Measurements from ENCODE around the gene OR12D3.
"Not testable (repeated sequence)": the region's sequence is repeated elsewhere in the genome, so short reads cannot be mapped to it uniquely, and the experiment has no call there.

Gene OR12D3, protein sequence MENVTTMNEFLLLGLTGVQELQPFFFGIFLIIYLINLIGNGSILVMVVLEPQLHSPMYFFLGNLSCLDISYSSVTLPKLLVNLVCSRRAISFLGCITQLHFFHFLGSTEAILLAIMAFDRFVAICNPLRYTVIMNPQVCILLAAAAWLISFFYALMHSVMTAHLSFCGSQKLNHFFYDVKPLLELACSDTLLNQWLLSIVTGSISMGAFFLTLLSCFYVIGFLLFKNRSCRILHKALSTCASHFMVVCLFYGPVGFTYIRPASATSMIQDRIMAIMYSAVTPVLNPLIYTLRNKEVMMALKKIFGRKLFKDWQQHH

DNA sequence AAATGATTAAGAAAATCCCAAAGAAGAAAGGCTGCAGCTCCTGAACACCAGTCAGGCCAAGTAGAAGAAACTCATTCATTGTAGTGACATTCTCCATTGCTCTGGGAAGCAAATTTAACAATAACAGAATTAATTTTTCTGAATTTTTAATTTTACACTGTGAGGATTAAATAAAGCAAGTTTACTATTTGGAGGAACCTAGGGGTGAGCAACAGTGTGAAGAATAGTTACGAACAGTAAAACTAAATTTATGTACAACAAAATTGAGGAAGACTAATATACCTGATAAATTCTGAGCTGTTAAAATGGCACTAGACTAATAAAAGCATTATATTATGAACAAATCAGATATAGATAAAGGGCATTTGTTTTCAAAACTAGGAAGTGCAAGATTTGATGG lies at the start of gene OR12D3:
Gene OR12D3, minus strand, starts transcription at position 101 of the 400 bp plus-strand sequence. Its CDS starts 4 bp downstream, at position 97.
- in situ Hi-C loops (cut with MboI; ENCODE audit: low sequenced_read_pairs) = no loop called here

DNA sequence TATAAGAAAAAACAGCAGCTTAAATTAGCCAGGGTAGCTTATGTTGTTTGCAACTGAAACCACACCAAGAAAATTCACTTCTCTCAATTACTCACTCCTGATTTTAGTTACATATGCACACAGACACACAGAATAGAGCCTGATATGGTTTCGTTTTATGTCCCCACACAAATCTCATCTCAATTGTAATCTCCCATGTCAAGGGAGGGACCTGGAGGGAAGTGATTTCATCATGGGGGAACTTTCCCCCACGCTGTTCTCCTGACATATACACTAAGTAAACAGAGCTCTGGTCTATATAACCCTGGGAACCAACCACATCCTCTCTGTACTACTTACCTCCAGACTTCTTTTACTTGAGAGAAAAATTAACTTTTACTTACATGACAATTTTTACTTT lies 49.5 kb upstream of the OR12D3 start:
- in situ Hi-C loops (cut with MboI; ENCODE audit: low sequenced_read_pairs) = no loop called here

DNA sequence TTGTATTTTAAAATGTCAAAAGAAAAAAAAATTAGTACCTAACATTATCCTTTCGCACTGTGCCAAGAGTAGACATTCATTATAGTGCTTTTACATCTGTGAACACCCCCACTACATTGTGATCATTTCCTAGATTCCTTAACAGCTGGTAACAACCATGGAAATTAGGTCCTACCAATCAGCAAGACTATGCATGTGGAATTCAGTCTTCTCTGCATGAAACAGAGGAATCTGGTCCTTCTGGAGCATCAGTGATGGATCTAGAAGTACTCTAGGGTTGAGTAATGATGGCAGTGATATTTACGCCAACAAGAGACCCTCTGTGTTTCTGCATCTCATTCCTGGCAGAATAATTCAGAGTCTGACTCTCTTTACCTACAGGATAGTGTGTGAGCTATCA lies 49.1 kb upstream of the OR12D3 start:
- in situ Hi-C loops (cut with MboI; ENCODE audit: low sequenced_read_pairs) = no loop called here

DNA sequence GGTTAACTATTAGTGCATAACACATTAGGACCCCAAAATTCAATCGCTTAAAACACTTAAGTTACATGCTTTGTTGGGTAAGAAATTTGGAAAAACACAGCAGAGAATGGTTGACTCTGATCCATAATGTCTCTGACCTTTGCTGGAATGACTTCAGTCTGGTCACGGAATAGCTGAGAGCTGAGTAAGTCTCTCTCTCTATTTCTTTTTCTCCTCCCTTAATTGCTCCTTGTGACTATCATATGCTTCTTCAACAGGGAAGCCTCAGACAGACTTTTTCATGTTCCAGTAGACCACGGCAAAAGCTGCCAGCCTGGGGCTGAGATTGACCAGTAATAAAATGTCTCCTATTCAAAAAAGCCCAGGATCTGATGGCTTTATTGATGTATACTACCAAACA lies 44.4 kb upstream of the OR12D3 start:
- in situ Hi-C loops (cut with MboI; ENCODE audit: low sequenced_read_pairs) = no loop called here

DNA sequence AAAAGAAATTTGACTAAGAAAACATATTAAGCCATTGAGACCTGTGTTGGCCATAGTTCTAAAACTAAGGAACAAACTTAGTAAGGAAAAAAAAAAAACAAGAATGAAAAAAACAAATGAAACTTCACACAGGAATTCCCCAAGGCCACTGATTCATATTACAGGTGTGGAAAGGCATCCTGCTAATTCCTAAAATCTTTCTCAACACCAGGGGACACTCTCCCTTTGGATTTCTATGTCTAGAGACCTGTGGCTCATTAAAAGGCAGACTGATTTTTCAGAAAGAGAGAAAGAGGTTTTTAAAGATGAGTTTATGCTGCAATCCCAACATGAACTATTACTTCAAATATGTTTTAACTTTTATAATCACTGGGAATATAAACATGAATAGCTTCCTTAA lies 39.5 kb upstream of the OR12D3 start, which contains the start of gene OR12D1:
Gene OR12D1, plus strand, starts transcription at position 341 of the 400 bp plus-strand sequence.
- in situ Hi-C loops (cut with MboI; ENCODE audit: low sequenced_read_pairs) = no loop called here

DNA sequence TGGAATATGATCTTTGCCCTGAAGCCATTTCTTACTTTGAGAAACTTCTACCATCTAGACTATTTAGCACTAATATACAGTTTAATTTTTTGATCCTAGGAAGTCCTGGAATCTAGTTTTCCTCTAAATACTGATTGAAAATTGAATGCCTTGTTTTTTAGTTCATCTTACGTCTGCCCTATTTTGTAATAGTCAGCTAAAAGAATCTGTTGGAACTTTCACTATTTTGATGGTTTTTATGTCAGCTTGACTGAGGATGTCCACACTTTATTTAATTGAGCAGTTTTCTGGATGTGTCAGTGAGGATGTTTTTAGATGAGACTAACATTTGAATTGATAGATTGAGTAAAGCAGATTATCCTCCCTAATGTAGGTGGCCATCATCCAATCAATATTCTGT lies 28.7 kb upstream of the OR12D3 start:
- in situ Hi-C loops (cut with MboI; ENCODE audit: low sequenced_read_pairs) = no loop called here

DNA sequence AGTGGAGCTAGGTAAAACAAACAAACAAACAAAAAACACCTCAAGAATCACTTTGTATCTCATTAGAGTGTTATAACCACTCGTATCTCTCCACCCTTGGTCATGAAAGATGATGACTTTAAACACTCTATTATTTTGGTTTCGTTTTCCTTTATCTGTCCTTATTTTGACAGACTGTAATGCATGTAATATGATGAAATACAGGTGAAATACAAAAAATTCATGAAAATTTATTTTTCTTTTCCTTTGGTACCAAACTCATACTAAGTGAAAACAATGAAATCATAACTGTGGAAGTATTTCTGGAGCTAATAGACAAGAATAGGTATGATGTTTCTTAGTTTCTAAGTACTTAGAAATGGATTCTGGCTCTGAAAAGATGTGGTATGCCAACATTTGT lies 24.4 kb upstream of the OR12D3 start:
- in situ Hi-C loops (cut with MboI; ENCODE audit: low sequenced_read_pairs) = no loop called here

DNA sequence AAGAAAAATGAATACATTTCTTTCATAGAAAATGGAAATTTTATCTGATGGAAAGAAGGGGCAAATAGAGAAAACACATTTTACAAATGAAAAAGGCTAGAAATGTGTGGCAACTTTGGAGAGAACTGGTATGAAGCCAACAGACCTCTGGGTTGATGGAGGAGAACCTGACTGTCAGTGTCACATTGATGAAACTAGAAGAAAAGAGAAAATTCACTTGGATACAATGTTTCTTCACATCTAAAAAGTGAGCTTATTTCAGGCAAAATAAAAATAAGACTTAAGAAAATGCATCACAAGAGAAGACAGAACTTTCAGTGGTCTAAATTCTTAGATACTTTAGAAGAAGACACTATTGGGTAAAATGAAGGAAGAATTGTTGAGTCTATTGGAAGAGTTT lies 20.2 kb upstream of the OR12D3 start, which contains the start of gene OR12D2:
Gene OR12D2, plus strand, starts transcription at position 301 of the 400 bp plus-strand sequence. CDS start 1,069 bp downstream, outside the sequence.
- in situ Hi-C loops (cut with MboI; ENCODE audit: low sequenced_read_pairs) = no loop called here

DNA sequence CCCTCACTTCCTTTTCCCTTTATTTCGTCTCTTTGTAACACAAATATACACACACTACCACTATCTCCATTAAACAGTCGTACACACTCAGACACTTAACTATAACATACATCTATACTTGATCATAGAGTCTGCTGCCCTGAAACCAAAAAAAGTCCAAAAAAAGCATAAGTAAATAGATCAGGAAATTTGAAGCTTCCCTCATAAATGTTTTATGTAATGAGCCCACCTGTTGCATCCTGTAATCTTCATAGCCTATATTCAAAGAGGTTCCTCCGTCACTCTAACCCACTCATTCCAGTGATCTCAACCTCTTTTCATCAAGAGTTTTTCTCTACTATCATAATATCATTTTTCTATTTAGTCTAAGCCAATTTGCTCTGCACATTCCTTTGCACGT lies 13.4 kb upstream of the OR12D3 start:
- in situ Hi-C loops (cut with MboI; ENCODE audit: low sequenced_read_pairs) = no loop called here

DNA sequence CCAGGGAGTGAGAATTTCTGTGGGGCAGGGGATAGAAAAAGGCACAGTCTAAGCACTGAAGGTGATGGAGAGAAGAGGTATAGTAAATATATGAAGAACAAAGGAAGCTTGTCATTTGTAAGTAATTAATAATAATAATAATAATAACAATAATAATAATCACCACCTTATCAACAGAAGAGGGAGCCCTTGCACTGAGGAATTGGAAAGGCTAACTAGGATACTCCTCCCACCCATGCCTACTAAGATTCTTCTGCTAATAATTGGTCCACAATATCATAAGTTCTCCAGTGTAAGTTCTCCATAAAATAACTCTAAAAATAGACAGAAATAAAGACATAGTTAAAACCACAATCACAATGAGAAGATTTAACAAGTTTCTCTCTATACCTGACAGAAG lies 912 bp upstream of the OR12D3 start:
- in situ Hi-C loops (cut with MboI; ENCODE audit: low sequenced_read_pairs) = no loop called here

DNA sequence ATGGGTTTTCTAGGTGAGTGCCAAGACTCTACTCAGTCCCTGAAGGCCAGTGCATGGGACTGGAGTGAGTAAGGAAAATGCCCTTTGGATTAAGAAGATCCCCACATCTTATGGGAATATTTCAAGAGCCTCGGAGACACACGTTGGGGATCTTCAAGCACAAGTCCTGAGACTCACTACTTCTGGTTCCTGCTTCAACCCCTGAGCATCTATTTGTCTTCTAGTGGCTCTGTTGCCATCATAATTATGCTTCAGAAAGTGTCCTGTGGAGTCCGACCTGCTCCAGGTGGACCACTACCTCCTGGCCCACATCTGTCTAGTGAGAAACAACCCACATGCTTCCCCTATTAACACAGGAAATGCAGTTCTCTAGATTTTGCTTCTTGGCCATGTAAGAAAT lies 6.3 kb downstream of the OR12D3 start, which contains the start of gene OR5V1:
Gene OR5V1, minus strand, starts transcription at position 101 of the 400 bp plus-strand sequence. CDS start 12,670 bp downstream, outside the sequence.
- in situ Hi-C loops (cut with MboI; ENCODE audit: low sequenced_read_pairs) = no loop called here

DNA sequence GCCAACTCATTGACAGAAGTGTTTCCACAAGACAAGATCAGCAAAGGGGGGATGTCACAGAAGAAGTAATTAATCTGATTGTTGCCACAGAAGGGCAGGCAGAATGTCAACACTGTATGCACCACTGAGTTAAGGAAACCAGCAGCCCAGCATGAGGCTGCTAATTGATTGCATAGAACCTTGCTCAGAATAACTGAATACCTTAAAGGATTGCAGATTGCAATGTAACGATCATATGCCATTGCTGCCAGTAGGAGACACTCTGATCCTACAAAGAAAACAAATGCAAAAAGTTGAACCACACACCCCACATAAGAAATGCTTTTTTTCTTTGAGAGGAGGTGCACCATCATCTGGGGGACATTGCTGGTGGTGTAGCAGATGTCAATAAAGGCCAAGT lies 19.5 kb downstream of the OR12D3 start:
- in situ Hi-C loops (cut with MboI; ENCODE audit: low sequenced_read_pairs) = no loop called here

DNA sequence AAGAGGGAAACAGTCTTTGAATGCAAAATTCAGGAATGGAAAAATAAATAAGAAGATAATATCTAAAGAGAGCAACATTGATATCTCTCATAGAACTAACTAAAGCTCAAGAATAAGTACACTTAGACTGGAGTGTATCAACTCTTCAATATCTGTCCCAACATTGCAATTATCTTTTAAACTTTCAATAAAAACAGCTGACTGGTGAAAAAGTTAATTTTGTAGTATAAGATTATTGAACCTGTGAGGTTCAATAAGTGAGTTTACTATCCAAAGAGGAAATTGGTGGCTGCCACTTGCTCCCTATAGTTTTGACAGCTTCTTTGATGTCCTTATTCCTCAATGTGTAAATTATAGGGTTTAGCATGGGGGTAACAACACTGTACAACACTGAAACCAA lies 20.1 kb downstream of the OR12D3 start:
- in situ Hi-C loops (cut with MboI; ENCODE audit: low sequenced_read_pairs) = no loop called here

DNA sequence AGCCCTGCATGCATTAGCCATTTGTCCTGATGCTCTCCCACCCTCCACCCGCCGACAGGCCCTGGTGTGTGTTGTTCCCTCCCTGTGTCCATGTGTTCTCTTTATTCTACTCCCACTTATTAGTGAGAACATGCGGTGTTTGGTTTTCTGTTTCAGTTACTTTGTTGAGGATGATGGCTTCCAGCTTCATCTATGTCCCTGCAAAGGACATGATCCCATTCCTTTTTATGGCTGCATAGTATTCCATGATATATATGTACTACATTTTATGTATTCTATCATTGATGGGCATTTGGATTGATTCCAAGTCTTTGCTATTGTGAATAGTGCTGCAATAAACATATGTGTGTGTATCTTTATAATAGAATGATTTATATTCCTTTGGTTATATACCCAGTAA lies 25.7 kb downstream of the OR12D3 start:
- in situ Hi-C loops (cut with MboI; ENCODE audit: low sequenced_read_pairs) = not testable (repeated sequence)

DNA sequence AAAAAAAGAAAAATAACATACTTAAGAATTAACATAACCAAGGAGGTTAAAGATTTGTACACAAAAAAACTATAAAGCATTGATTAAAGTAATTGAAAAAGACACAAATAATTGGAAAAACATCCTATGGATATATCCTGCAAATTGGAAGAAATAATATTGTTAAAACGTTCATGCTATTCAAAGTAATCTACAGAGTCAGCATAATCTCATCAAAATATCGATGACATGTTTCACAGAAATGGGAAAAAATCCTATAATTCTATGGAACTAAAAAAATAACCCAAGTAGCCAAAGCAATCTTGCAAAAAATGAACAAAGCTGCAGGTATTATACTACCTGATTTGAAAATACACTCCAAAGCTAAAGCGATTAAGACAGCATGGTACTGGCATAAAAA lies 29.7 kb downstream of the OR12D3 start:
- in situ Hi-C loops (cut with MboI; ENCODE audit: low sequenced_read_pairs) = no loop called here

DNA sequence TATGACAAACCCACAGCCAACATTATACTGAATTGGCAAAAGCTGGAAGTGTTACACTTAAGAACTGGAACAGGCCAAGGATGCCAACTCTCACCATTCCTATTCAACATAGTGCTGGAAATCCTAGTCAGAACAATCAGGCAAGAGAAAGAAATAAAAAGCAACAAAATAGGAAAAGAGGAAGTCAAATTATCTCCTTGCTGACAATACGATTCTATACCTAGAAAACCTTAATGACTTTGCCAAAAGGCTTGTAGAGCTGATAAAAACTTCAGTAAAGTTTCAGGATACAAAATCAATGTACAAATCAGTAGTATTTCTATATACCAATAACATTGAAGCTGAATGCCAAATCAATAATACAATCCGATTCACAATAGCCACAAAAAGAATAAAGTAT lies 38.8 kb downstream of the OR12D3 start:
- in situ Hi-C loops (cut with MboI; ENCODE audit: low sequenced_read_pairs) = no loop called here

DNA sequence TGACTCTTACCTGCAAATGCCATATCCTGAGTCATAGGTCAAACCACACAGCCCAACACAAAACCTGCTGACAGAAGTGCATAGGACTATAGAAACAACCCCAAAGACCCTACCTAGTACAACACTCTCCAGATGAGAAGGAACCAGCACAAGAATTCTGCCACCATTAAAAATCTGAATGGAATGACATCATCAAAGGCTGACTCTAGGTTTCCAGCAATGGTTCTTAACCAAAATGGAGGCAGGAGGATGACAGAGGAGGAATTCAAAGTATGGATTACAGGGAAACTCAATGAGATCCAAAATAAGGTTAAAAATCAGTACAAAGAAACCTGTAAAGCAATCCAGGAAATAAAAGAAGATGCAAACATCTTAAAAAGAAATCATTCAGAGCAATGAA lies 42.4 kb downstream of the OR12D3 start:
- in situ Hi-C loops (cut with MboI; ENCODE audit: low sequenced_read_pairs) = no loop called here

DNA sequence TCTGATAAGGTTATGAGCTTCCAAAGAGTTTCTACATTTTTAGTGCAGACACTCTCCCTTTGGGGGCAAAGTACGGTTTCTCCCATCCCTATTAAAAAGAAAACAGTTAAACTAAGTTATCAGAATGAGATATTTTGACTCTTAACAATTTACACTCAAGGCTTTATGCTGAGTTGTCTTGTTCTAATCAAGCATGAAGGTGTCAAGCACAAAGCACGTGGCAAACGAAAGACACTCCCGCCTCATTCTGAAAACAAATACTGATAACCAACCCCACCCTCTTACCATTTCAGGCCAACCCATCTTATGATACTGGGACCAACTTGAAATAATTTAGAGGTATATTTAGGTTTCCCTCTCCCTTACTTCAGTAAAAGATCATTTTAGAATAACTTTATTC lies 49.3 kb downstream of the OR12D3 start:
- in situ Hi-C loops (cut with MboI; ENCODE audit: low sequenced_read_pairs) = no loop called here

Data from HL-60/S4 (cell line).